Hippocampal formation (tissue), 2 donors: ENCODE measurements around the gene LYPD3.

Source experiments
- DNase-seq, 2 donors: peaks; one replicate each; lab custom pipeline; 2025; lab: John Stamatoyannopoulos, UW

The LYPD3 gene

DNA sequence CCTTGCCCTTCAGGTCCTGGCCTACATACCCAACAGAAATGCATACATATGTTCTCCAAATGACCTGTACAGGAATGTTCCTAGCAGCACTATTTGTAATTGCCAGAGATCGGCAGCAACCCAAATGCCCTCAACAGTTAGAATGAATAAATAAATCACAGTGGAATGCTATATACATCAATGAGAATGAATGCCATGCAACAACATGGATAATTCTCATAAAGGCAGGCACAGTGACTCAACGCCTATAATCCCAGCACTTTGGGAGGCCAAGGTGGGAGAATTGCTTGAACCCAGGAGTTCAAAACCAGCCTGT lies 32.1 kb downstream of the LYPD3 start:
- no peak for DNase-seq

DNA sequence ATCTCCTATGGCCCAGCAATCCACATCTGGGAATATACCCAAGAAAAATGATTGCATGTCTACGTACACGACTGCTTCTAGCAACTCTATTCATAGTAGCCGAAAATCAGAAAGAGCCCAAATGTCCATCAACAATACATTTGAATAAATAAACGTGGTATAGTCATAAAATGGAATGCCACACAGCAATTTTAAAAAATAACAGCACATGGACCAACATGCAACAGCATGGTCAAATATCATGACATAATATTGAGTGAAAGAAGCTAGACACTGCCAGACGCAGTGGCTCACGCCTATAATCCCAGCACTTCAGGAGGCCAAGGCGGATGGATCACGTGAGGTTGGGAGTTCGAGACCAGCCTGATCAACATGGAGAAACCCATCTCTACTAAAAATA lies 34.4 kb downstream of the LYPD3 start:
- no peak for DNase-seq

DNA sequence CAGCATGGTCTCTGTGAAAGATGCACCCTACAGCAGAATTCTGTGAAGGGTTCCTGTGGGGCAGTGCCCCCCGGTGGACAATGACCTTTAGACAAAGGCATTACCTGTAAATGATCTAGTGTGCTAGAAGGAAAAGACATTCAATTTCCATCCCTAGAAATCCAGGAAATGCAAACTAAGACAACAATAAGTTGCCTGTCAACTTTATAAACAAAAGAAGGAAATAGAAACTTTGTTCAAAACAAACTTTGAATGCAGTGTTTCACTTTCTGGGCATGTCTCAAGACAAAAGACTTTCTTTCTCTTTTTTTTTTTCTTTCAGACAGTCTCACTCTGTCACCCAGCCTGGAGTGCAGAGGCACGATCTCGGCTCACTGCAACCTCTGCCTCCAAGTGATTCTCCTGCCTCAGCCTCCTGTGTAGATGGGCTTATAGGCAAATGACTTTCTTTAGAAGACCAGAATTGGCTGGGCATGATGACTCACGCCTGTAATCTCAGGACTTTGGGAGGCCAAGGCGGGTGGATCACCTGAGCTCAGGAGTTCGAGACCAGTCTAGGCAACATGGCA lies 35.2 kb downstream of the LYPD3 start:
- no peak for DNase-seq

DNA sequence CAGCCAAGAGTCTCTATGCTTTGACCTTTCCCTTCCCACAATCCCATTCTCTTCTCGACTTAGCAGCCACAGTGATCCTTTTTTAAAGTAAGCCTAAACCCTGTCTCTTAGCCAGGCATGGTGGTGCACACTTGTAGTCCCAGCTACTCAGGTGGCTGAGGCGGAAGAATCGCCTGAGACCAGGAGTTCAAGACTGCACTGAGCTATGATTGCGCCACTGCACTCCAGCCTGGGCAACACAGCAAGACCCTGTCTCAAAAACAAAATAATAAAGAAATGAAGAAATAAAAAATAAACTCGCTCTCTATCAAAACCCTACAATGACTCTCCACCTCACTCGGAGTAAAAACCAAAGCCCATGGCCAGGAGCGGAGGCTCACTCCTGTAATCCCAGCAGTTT lies 36.0 kb downstream of the LYPD3 start:
- no peak for DNase-seq

DNA sequence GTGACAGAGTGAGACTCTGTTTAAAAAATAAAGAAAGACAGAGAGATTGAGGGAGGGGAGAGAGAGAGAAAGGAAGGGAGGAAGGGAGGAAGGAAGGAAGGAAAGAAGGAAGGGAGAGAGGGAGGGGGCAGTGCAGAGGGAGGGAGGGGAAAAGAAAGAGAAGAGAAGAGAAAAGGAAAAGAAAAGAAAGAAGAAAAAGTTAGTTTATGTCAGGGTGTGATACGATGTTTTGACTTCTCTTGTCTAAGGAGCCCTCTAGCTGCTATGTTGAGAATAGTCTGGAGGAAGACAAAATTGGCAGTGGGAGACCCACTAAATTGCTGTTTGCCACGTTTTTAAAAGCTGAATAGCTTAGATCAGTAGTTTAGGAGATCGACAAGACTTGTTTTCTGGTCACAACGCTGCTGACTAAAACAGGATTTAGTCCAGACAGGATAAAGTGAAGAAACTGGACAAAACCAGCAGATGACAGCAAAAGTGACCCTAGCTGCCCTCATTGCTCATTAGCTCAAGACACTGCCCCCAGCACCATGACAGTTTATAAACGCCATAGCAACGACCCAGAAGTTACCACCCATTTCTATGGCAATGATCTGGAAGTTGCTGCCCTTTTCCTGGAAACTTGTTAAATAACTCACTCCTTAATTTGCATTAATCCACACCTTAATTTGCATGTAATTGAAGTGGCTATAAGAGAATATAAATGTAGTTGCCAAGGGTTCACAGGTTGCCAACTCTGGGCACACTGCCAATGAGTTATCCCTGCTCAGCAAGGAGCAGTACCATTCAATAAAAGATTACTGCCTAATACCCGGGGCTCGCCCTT lies 39.6 kb downstream of the LYPD3 start:
- no peak for DNase-seq

DNA sequence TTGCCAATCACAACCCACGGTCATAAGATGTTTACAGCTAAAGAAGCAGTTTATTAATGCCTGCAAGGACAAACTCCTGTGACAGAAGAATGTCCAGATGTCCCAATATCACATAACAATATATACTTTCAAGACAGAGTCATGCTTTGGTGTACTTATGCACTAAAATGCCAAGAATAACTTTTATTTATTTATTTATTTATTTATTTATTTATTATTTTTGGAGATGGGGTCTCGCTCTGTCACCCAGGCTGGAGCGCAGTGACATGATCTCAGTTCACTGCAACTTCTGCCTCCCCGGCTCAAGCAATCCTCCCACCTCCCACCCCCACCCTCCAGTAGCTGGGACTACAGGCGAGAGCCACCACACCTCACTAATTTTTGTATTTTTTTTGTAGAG lies 41.6 kb downstream of the LYPD3 start:
- no peak for DNase-seq

DNA sequence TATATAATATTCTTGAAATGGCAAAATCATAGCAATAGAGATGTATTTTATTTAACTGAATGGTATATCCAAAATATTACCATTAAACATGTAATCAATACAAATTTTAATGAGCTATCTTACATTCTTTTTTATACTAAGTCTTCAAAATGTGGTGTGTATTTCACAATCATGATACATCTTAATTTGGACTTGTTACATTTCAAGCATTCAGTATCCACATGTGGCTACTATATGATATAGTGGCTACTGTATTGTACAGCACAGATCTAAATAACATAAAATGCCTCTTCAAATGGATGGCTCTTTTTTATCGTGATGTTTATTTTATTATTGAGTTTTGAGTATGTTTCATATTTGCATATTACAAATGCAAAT lies 42.7 kb downstream of the LYPD3 start:
- DNase-seq = no peak

DNA sequence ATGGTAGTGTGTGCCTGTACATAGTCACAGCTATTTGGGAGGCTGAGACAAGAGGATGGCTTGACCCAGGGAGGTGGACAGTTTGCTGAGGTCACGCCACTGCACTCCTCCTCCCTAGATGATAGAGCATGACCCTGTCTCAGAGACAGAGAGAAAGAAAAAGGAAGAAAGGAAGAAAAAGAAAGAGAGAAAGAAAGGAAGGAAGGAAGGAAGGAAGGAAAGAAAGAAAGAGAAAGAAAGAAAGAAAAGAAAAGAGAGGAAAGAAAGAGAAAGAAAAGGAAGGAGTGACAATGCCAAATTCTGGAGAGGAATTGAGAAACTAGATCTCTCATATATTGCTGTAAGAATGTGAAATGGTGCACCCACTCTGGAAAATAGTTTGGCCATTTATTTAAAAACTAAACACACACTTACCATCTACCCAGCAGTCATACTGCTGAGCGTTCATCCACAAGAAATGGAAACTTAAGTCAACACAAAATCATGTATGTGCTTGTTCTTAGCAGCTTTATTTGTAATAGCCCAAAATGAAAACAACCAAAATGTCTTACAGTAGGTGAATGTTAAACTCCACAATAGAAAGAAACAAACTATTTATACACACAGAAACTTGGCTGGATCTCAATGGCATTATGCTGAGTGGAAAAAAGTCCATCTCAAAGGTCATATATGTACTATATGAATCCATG lies 43.3 kb downstream of the LYPD3 start:
- no peak for DNase-seq

DNA sequence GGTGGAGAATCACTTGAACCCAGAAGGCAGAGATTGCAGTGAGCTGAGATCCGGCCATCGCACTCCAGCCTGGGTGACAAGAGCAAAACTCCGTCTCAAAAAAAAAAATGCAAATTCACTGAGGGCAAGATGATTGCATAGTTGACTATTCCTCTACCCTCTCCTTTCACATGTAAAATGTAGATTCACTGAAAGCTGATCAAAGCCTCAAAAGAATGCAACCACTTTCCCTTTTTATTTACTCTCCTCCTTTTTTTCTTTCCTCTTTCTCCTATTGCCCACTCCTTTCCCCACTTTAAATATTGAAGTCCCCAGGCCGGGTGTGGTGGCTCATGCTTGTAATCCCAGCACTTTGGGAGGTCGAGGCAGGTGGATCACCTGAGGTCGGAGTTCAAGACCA lies 44.5 kb downstream of the LYPD3 start:
- DNase-seq = no peak

DNA sequence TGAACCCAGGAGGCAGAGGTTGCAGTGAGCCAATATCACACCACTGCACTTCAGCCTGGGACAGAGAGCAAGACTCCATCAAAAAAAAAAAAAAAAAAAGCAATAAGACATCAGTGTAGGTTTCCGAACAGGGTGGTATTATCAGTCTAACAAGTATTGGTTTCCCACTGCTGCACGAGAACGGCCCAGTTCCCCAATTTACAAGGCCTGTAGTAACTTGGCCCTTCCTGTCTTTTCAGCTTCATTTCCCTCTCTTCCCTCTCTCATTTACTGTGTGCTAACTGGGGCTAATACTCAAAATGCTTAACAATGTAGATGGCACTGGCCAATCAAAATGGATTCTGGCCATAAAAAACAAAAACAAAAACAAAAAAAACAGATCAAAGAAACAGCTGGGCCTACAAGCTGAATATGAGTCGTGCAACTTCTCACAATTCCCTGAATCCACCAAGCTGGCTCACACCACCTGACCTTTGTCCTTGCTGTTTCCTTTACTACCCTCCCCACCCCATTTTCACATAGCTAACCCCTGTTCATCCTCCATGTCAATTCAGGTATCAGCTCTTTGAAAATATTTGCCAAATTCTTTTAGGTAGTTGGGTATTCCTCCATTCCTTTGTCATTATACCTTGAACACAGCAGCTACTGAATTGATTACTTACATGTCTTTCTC lies 48.3 kb downstream of the LYPD3 start:
- DNase-seq = no peak

DNA sequence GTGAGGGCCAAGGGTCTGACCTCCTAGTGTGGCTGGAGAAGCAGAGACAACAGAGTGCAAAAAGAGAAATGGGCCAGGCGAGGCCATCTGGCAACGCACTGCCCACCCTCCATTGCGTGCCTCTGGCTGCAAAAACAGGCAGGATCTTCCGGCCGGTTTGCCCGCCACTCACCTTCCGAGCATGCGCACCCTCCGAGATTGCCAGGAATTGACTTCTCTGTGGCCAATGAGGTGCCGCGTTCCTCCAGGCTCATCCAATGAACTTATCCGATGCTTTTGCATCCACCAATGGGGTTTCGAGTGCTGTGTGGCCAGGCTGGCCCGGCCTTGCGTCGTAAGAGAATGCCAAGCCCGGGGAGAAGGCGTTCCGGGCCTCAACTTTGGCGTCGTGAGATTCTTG lies 50.9 kb downstream of the LYPD3 start, which contains the start of gene TEX101:
TEX101 (plus strand) TSS at position 337 of the 400 bp plus-strand sequence. CDS start 1,030 bp downstream, outside the sequence.
- DNase-seq = no peak

DNA sequence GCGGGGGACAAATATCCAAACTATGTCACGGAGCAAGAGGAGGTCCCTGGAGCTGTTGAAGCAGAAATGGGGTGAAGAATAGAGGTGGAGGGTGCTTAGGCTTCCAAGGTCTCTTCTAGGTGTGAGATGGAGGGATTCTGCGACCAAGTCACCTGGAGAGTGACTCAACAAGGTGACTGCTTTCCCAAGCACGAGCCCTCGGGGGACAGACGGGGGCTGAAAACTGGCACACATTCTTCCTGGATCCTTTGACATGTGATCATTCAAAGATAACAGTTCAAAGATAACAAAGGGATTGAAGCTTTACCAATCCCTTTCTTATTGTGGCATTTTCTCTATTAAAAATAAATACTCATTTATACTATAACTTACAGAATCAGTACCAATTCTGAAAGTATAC lies 53.0 kb downstream of the LYPD3 start:
- DNase-seq = no peak
